HEK293T (cell line): ENCODE results near the gene PLPP4.

ENCODE experiments used
- ARNT ChIP-seq: fragments of 450-650 bp; IDR thresholded peaks from 2 replicates; pipeline ENCODE4 v1.6.1; 2017; ENCODE audit warnings: mild to moderate bottlenecking
- ELF4 ChIP-seq: fragments of 450-650 bp; IDR thresholded peaks from 2 replicates; pipeline ENCODE4 v1.6.1; 2017; ENCODE audit warnings: antibody characterized with exemption
- FOXK2 ChIP-seq: fragments of 450-650 bp; IDR thresholded peaks from 2 replicates; pipeline ENCODE4 v1.6.1; 2016; ENCODE audit warnings: mild to moderate bottlenecking
- FOXM1 ChIP-seq: fragments of 450-650 bp; IDR thresholded peaks from 2 replicates; pipeline ENCODE4 v1.6.1; 2017; ENCODE audit warnings: mild to moderate bottlenecking, borderline replicate concordance
- L3MBTL2 ChIP-seq: fragments of 450-650 bp; conservative IDR thresholded peaks from 2 replicates; pipeline ENCODE4 v1.6.1; 2016; ENCODE audit warnings: mild to moderate bottlenecking
- PKNOX1 ChIP-seq: fragments of 450-650 bp; IDR thresholded peaks from 2 replicates; pipeline ENCODE4 v1.6.1; 2016
- ZNF384 ChIP-seq: fragments of 450-650 bp; IDR thresholded peaks from 2 replicates; pipeline ENCODE4 v1.6.1; 2016

- TF ChIP-seq FOXK2 (no peak), PKNOX1 (no peak), ZNF384 (no peak), ARNT (no peak), L3MBTL2 (no peak), FOXM1 (no peak), ELF4 (no peak)
Measured at GRCh38 chr10:120613180-120613579, 156.2 kb downstream of the PLPP4 start.
